HepG2 (cell line): ENCODE measurements around the gene ELOVL5. TPM values are rescaled to one million over a fixed set of nuclear protein-coding genes. Genes with fewer than 3 reads are reported as not detected.

Source experiments
- ATF7-NPFF ChIP-seq: sonication (generic); formaldehyde crosslinking; IDR thresholded peaks from 2 replicates; pipeline ENCODE4 v1.8.1; 2023; ENCODE audit warnings: mild to moderate bottlenecking, low read depth, missing genetic modification reagents, moderate library complexity
- CTCF ChIP-seq: sonication (generic); formaldehyde crosslinking; IDR thresholded peaks from 2 replicates; pipeline ENCODE4 v1.5.0; 2020; ENCODE audit warnings: mild to moderate bottlenecking, missing genetic modification reagents, moderate library complexity
- ESRRA ChIP-seq: sonication (generic); formaldehyde crosslinking; IDR thresholded peaks from 2 replicates; pipeline ENCODE4 v1.5.1; 2020; ENCODE audit warnings: mild to moderate bottlenecking, low read depth, missing genetic modification reagents
- HINFP ChIP-seq: sonication (generic); formaldehyde crosslinking; IDR thresholded peaks from 2 replicates; pipeline ENCODE4 v1.4.0; 2020; ENCODE audit warnings: low read depth, mild to moderate bottlenecking, missing genetic modification reagents
- JUN ChIP-seq: sonication (generic); formaldehyde crosslinking; IDR thresholded peaks from 2 replicates; pipeline ENCODE4 v1.4.0; 2020; ENCODE audit warnings: mild to moderate bottlenecking, missing genetic modification reagents
- RAD21 ChIP-seq: fragments of 450-650 bp; formaldehyde crosslinking; IDR thresholded peaks from 2 replicates; pipeline ENCODE4 v1.5.0; 2020; ENCODE audit warnings: mild to moderate bottlenecking
- SP2 ChIP-seq: sonication (generic); formaldehyde crosslinking; IDR thresholded peaks from 2 replicates; pipeline ENCODE4 v1.5.1; 2020; ENCODE audit warnings: mild to moderate bottlenecking, missing genetic modification reagents
- ZBTB20 ChIP-seq: sonication (generic); formaldehyde crosslinking; IDR thresholded peaks from 2 replicates; pipeline ENCODE4 v1.8.1; 2023; ENCODE audit warnings: missing genetic modification reagents, low read depth, mild to moderate bottlenecking, borderline replicate concordance
- ZNF138 ChIP-seq: sonication (generic); formaldehyde crosslinking; IDR thresholded peaks from 2 replicates; pipeline ENCODE4 v1.5.0; 2020; ENCODE audit warnings: mild to moderate bottlenecking, low read depth, missing genetic modification reagents
- ZNF20 ChIP-seq: sonication (generic); formaldehyde crosslinking; IDR thresholded peaks from 2 replicates; pipeline ENCODE4 v1.4.0; 2020; ENCODE audit warnings: mild to moderate bottlenecking, moderate library complexity, missing genetic modification reagents
- ZNF205 ChIP-seq: IDR thresholded peaks from 2 replicates; pipeline ENCODE4 v1.6.1; 2018; ENCODE audit warnings: missing biosample characterization, missing genetic modification reagents
- ZNF317 ChIP-seq: sonication (generic); formaldehyde crosslinking; IDR thresholded peaks from 2 replicates; pipeline ENCODE4 v1.5.0; 2020; ENCODE audit warnings: mild to moderate bottlenecking, missing genetic modification reagents
- ZNF562 ChIP-seq: sonication (generic); formaldehyde crosslinking; IDR thresholded peaks from 2 replicates; pipeline ENCODE4 v1.8.0; 2022; ENCODE audit warnings: missing genetic modification reagents, borderline replicate concordance
- ZNF674 ChIP-seq: sonication (generic); formaldehyde crosslinking; IDR thresholded peaks from 2 replicates; pipeline ENCODE4 v1.5.0; 2020; ENCODE audit warnings: low read depth, mild to moderate bottlenecking, missing genetic modification reagents
- ZNF709 ChIP-seq: sonication (generic); formaldehyde crosslinking; IDR thresholded peaks from 2 replicates; pipeline ENCODE4 v1.5.0; 2020; ENCODE audit warnings: mild to moderate bottlenecking, missing genetic modification reagents
- ZZZ3 ChIP-seq: sonication (generic); formaldehyde crosslinking; IDR thresholded peaks from 2 replicates; pipeline ENCODE4 v1.4.0; 2020; ENCODE audit warnings: missing genetic modification reagents, mild to moderate bottlenecking, borderline replicate concordance
- polyA plus RNA-seq, 8 experiments: library from polyadenylated mRNA; depleted of rRNA in 3 of 8; stranded (reverse) in 7 of 8; unstranded in 1 of 8; fragments of >200 nt; fragmentation: Illumina TruSeq in 4 of 8; extraction: Trizol in 4 of 8; gene quantifications; 2 replicates each; pipeline versions ENCODE4 v1.2.1 to v1.2.3, GENCODE V29; 2011 to 2016; ENCODE audit warnings: low read depth in 4 of 8, missing spikeins in 1 of 8, mixed read lengths in 1 of 8; ENCODE audit not compliant: insufficient read depth in 1 of 8
- total RNA-seq, 5 experiments: library from RNA; depleted of rRNA; stranded (reverse); fragments of >200 nt; fragmentation: Illumina TruSeq; extraction: Trizol; gene quantifications; 2 replicates each; pipeline ENCODE4 v1.2.3, GENCODE V29; 2016; ENCODE audit warnings: low read depth in 1 of 5
- TF ChIP-seq, protein P1 (sequence below): sonication (generic); formaldehyde crosslinking; IDR thresholded peaks from 2 replicates; pipeline ENCODE4 v1.5.0; 2020; ENCODE audit warnings: mild to moderate bottlenecking, missing genetic modification reagents, borderline replicate concordance
- TF ChIP-seq, protein P2 (sequence below): sonication (generic); formaldehyde crosslinking; IDR thresholded peaks from 2 replicates; pipeline ENCODE4 v1.5.1; 2020; ENCODE audit warnings: missing genetic modification reagents, mild to moderate bottlenecking, borderline replicate concordance
- TF ChIP-seq, protein P3 (sequence below): IDR thresholded peaks from 2 replicates; pipeline ENCODE4 v1.6.1; 2016; ENCODE audit warnings: low read depth, borderline replicate concordance

ELOVL5 gene
- total and polyA plus RNA-seq, 2 of the 13 experiments (the other 11 are each of a cell fraction or from before 2014, with no cell fraction given) = 50.1 to 72.4 TPM

- TF ChIP-seq HINFP (CRISPR knock-in tag) (0 out of 2 replicates have a peak, but pooled peaks have one; percentile 86), ZNF138 (CRISPR knock-in tag) (peak; percentile 83; the same call in 1 of the 2 replicates), CTCF (CRISPR knock-in tag) (peak; percentile 29), ZZZ3 (CRISPR knock-in tag) (0 out of 2 replicates have a peak, but pooled peaks have one; percentile 70), ZNF674 (peak; percentile 87; the same call in 1 of the 2 replicates), ATF7-NPFF (CRISPR knock-in tag) (peak; percentile 95), RAD21 (CRISPR knock-in tag) (peak; percentile 33; the same call in 1 of the 2 replicates), SP2 (CRISPR knock-in tag) (peak; percentile 79), ZNF709 (CRISPR knock-in tag) (peak; percentile 97), ESRRA (CRISPR knock-in tag) (peak; percentile 81; the same call in 1 of the 2 replicates), ZNF20 (CRISPR knock-in tag) (no peak), ZNF562 (CRISPR knock-in tag) (no peak), JUN (peak; percentile 87), ZNF317 (CRISPR knock-in tag) (no peak), ZBTB20 (CRISPR knock-in tag) (peak; percentile 74; the same call in 1 of the 2 replicates), ZNF205 (CRISPR knock-in tag) (peak; percentile 84; the same call in 1 of the 2 replicates)
- TF ChIP-seq, protein P1, sequence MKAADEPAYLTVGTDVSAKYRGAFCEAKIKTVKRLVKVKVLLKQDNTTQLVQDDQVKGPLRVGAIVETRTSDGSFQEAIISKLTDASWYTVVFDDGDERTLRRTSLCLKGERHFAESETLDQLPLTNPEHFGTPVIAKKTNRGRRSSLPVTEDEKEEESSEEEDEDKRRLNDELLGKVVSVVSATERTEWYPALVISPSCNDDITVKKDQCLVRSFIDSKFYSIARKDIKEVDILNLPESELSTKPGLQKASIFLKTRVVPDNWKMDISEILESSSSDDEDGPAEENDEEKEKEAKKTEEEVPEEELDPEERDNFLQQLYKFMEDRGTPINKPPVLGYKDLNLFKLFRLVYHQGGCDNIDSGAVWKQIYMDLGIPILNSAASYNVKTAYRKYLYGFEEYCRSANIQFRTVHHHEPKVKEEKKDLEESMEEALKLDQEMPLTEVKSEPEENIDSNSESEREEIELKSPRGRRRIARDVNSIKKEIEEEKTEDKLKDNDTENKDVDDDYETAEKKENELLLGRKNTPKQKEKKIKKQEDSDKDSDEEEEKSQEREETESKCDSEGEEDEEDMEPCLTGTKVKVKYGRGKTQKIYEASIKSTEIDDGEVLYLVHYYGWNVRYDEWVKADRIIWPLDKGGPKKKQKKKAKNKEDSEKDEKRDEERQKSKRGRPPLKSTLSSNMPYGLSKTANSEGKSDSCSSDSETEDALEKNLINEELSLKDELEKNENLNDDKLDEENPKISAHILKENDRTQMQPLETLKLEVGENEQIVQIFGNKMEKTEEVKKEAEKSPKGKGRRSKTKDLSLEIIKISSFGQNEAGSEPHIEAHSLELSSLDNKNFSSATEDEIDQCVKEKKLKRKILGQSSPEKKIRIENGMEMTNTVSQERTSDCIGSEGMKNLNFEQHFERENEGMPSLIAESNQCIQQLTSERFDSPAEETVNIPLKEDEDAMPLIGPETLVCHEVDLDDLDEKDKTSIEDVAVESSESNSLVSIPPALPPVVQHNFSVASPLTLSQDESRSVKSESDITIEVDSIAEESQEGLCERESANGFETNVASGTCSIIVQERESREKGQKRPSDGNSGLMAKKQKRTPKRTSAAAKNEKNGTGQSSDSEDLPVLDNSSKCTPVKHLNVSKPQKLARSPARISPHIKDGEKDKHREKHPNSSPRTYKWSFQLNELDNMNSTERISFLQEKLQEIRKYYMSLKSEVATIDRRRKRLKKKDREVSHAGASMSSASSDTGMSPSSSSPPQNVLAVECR (CRISPR knock-in tag) = peak; percentile 79
- TF ChIP-seq, protein P2, sequence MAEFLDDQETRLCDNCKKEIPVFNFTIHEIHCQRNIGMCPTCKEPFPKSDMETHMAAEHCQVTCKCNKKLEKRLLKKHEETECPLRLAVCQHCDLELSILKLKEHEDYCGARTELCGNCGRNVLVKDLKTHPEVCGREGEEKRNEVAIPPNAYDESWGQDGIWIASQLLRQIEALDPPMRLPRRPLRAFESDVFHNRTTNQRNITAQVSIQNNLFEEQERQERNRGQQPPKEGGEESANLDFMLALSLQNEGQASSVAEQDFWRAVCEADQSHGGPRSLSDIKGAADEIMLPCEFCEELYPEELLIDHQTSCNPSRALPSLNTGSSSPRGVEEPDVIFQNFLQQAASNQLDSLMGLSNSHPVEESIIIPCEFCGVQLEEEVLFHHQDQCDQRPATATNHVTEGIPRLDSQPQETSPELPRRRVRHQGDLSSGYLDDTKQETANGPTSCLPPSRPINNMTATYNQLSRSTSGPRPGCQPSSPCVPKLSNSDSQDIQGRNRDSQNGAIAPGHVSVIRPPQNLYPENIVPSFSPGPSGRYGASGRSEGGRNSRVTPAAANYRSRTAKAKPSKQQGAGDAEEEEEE (CRISPR knock-in tag) = peak; percentile 89; the same call in 1 of the 2 replicates
- TF ChIP-seq, protein P3, sequence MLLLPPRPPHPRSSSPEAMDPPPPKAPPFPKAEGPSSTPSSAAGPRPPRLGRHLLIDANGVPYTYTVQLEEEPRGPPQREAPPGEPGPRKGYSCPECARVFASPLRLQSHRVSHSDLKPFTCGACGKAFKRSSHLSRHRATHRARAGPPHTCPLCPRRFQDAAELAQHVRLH (CRISPR knock-in tag) = peak; percentile 33; the same call in 1 of the 2 replicates
Measured at GRCh38 chr6:53359095-53359842, 10.5 kb upstream of the ELOVL5 start (continued).
